ENCODE data around the gene HOXB5.
A peak's percentile ranks its signal among the peaks of the same experiment; 100 is the strongest.

The HOXB5 gene

GRCh38 chr17:48593126-48593829, at the start of gene HOXB5:
TSS of gene HOXB5 (minus strand) at chr17:48593779. CDS start at chr17:48593682, 97 bp downstream.
- peak; percentile 50 for DNase-seq

DNA sequence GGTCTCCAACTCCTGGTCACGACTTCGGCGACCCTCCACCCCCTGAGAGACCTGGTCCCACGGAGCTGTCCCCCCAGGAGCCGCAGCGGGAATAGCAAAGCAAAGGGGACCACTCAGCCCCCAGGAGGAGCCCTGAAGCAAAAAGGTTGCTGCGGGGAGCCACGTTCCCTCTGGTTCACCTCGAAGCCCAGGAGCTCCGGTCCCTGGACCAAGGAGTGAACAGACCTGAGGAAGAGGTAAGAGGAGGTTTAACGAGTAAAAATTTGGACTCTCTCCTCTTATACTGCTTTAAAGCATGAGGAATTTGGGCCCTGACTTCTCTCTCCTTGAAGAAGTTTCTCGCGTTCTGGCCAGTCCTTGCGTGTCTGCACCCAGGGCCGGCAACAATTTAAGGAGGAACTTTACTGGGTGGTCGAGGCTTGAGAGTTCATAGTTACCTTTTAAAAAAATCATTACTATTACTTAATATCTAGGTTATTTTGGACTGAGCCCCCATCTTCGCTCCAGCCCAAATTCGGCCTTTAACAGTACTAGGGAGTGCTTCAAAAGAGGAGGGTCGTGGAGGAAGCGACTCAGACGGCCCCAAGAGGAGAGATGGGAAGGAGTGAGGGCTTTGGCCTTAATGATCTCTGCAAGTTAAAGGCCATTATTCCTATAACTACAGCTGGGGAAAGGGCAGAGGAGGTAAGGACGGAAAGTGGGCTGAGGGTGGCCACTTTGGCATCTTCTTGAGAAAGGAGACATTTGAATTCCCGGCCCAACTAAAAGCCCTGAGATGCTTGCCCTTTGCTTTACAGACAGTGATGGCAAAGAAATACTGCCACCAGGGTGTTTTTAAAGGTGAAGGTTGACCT, 49.5 kb upstream of the HOXB5 start:
- no peak for DNase-seq

- no peak for DNase-seq
Observed at GRCh38 chr17:48642059-48642842, 48.7 kb upstream of the HOXB5 start.

- no peak for DNase-seq
Observed at GRCh38 chr17:48641541-48642058, 48.0 kb upstream of the HOXB5 start.

DNA sequence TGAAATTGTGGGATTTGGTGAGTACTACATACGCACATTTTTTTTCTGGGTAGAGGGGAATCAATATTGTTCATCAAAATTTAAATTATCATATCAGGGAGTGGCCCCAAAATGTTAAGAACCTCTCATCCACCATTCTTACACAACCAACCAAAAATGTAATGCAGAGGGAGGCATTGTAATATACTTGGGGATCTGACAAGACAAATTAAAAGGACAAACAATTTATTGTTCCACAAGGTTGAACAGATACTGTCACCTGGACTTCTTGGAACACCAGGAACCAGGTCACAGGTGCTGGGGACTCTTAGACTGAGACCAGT, 47.2 kb upstream of the HOXB5 start:
- no peak for DNase-seq

GRCh38 chr17:48639982-48640857, 46.6 kb upstream of the HOXB5 start:
- DNase-seq: no peak

DNA sequence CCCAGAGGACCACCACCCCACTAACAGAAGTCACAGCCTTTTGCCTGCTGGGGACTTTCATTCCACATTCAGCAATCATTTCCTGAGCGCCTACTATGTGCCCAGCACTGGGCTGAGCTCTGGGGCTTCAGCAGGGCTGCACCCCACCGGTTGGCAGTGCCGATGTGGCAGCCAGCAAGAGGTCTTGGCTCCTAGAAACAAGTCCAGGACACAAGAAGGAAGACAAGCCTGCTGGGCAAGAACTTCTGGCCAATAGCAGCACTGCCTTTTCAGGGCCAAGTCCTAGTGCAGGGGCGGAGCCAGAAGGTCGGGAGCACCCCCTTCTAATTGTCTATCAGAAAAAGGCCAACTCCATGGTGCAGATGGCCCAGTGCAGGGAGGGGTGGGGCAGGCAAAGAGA, 45.6 kb upstream of the HOXB5 start:
- no peak for DNase-seq

DNA sequence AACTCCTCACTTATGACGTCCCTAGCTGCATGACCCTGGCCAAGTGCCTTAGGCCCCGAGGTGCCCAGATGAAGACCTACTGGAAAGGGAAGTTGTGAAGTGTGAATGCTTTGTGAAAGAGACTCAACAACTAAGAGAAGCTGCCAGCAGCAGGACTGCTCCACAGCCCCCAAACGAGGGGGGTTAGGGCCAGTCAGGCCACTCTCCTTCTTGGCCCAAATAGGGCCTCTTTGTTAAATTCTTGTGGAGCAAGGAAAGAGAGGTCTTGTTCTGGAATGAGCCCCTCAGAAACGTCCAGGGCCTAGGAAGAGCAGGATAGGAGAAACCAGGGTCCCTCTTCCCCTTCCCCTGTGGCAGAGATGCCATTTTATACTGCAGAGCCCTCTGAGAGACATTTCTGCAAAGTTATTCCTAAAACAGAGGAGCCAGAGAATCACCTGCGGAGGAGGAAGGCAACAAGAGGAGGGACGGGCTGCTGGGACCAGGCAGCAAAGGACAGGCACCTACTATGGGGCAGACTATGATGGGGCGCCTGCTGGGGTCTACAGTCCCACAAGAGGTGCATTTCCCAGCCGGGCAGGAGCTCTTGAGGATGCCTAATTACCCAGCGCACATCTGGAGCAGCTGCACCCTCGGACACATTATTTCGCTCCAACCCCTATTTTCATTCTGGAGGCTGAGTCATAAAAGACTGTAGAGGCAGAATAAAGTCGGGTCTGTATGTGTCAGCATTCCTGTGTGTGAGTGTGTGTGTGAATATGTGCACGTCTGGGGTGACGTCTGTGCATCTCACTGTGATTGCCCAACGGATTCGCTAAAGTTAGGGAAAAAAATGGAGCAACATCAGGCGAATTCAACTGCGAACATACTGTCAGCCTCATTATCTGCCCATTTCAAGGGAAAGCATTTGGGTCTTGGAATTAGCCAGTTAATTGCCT, 44.0 kb upstream of the HOXB5 start:
- no peak for DNase-seq

DNA sequence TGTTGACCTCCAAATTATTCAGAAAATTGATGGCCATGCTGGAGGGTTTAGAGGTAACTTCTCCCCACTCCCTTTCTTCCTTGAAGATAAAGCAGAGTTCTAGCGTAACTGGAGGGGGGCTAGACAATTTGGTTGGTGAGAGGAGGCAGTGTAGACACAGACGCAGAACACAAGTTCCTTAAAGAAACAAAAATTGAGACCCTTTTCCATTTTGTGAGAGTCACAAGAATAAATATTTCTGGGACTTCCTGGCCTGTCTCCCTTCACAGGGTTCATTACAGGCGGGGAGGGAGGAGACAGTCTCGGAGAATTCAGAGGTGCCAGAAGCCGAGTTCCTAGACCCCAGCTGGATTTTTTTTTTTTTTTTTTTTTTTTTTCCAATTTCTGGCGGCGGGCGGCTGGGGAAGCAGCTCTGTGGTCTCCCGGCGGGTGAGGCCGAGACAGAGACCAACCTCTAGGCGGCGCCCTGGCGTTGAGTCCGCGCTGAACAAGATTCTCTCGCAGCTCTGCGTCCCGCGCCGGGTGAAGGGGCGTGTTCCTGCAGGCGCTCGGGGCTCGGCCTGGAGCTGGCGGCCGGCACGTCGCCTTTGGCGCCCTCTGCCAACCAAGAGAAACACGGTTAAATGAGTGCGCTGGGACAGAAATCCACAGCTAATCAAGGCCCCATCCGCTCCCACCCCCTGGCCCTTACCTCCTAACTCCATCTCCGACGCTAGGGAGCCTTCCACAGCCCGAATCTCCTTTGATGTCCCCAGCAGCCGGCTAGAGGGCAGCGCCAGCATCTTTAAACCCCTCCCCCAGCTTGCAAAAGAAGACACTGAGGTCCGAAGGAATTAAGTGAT, 42.8 kb upstream of the HOXB5 start:
- DNase-seq: peak; percentile 91

DNA sequence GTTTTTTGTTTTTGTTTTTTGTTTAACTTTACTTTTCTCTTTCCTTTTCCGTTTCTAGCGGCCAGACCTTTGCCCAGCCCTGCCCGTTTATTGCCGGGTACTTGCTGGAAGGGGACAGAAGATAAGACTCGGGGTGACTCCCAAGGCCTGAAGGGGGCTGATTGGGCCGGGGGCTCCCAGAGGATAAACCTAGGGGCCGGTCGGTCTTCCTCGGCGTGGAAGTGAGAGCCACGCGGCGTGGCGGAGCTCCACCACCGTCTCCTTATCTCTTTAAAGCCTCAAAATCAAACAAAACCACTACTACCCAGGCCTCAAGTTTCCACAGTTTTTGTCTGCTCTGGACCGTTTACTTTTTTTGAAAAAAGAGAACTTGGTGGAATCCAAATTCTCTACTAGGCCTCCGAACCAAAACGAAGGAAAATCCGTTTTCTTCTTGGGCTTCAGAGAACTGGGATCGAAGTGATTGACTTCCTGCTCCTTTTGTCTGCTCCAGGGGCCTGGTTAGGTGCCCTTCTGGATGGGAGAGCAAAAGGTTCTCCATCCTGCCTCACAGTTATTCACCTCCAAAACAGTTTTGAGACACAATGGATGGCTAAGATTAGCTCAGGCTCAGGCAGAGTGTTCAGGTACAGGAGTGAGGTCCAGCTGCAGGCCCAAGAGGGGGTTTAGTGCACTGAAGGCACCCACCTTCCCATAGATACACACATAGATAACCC, 41.1 kb upstream of the HOXB5 start:
- DNase-seq: no peak

- no peak for DNase-seq
Observed at GRCh38 chr17:48633266-48633677, 39.7 kb upstream of the HOXB5 start.

DNA sequence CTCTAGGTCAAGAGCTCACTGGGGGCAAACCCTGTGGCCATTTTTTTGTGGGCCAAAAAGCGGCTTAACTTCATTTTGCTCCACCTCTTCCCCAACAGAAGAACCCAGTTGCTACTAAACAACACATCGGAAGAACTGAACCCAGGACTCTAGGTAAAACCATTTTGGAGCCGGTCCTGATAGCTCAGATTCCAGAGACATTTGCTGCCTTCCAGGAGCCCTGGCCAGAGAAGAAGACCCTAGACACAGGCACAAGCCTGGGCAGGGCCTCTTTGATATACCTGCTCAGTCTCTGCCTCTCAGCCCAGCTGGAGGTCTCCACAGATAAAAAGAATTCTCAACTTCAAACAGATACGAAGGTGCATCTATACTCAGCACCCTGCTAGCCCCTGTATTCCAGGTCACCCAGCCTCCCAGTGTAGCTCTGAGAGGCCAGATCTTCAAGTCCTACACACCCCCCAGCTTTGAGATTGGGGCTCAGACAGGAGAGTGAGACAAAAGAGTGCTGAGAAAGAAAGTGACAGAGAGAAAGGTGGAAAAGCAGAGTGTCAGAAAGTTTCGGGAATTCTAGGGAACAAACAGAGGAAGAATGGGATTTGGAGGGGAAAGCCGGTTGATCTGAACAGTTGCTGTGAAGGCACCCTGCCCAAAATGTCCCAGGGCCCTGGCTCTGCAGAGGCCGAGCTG, 39.1 kb upstream of the HOXB5 start:
- DNase-seq: no peak

DNA sequence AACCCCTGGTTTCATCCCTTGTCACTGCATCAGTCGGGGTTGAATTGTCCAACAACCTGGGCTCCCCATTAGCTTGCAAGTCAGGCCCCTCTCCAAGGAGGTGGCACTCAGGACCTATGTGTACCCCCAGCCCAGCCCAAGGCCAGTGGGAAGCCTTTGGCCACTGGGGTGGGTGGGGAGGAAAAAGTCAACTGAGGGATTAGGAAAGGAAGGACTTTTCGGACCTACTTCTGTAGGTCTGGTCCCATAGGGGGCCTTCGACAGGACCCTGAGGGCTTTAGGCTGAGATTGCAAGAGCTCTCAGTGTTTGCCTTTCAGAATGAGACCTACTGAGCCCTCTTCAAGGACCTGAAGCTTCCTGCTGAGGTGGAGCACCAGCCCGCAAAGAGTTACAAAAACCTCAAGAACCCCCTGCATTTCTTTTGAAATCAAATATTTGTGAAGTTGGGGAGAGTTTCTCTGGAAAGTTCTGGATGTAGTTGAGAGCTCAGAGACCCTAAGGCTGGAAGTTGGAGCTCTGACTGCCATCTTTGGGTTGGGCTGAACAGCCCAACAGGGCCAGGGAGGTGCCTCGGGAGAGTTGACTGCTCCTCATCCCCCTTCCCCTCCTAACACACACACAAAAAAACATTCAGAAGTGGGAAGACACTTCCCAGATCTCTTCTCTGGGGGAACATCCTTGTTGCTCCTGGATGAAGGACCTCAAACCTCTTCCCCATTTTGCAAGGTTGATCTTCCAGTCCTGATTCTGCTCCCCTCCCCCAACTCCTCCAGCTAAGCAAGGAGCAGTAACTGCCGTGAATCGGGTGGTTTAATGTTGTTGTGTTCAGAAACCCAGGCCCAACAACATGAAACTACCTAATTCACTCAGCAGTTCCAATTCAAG, 38.4 kb upstream of the HOXB5 start:
- DNase-seq: no peak

- DNase-seq: no peak
Observed at GRCh38 chr17:48630925-48631692, 37.5 kb upstream of the HOXB5 start.

DNA sequence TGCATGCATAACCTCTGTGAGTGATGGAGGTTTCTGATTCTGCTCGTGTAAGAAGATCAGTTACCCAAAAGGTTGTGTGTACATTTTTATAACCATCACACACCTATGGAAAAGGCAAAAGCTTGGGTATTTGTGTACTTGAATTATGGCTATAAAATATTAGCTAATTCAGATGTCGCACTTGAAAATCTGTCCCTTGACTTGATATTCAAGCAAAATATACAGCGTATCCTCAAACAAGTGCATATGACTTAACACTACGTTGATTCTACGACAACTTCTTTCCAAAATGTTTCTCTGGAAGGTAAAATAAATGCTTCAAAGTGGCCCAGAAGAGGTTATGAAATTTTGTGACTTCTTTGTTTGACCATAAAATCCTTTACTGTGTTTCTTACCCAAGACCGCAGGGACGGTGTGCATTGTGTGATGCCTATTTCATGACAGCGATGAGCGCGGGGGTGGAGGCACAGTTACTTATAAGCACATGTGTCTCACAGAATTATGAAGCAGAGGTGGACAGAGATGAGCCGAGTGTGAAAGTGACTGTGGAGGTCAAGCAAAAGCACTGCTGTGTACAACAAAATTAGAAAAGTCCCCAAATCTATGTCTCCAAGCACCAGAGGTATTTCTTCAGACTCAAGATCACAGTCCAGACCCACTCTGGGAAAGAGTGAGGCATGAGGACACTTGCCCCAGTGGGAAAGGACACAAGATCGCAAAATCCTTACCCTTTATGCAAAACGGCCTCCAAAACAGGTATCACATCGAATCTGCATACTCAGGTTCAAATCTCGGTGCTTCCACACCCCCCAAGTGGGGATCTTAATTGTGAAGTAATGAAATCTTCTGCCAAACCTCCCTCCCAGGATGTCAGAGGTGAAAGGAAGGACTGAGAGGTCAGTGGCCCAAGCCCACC, 36.7 kb upstream of the HOXB5 start:
- DNase-seq: no peak

DNA sequence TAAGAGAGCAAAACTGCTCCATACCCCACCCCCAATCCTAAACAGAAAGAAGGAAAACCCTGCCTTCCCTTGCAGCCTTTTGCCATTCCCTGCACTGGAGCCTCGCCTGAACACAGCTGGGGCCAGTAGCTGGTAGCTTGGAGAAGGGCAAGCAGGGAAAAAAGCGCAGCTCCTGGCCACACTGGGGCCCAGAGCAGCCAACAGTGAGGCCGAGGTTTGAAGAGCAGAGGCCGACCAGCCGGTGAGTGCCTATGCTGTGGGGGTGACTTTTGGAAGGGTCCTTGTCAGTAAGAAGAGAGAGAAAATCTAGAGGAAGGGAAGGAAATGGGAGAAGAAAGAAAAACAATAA, 35.8 kb upstream of the HOXB5 start:
- DNase-seq: no peak
